ENCODE data around the gene STRN.
"Not testable (repeated sequence)": the region's sequence is repeated elsewhere in the genome, so short reads cannot be mapped to it uniquely, and the experiment has no call there.

STRN gene

DNA sequence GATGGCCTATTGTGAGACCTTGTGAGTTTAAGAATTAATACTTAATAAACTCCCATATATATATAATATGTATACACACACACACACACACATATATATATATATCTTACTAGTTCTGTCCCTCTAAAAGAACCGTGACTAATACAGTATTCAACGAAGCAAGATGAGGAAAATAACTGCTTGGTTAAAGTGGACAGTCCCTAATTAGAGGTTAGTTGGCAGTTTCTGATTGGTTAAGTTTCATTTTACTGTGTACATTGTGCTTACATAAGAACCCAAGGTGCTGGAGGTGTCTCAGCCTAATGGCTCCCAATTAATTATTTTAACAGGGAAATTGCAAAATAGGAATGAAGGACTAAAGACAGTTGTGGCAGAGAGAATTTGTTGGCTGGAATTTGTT lies 132.1 kb downstream of the STRN start:
- no peak for DNase-seq

DNA sequence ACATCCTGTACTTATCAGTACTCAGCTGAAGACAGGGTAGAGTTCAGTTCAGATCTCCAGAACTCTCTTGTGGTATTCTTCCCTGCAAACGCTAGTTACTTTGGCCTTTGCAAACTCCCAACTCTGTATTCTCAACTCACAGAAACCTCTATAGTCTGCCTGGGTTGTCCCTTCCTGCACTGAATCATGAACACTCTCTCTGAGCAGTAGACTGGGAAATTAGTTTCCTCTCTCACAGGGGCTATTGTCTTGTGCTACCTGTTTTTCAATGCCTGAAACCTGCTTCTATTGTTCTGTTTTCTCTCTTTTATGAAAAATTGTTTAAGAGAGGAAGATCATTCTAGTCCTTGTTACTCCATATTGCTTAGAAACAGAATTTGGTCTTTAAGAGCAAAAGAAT lies 135.2 kb downstream of the STRN start:
- DNase-seq, result no peak

- DNase-seq, result not testable (repeated sequence)
These were observed 141.7 kb downstream of the STRN start for GRCh38 chr2:36824683-36825082.

GRCh38 chr2:36824273-36824672 lies 142.1 kb downstream of the STRN start:
- no peak for DNase-seq

DNA sequence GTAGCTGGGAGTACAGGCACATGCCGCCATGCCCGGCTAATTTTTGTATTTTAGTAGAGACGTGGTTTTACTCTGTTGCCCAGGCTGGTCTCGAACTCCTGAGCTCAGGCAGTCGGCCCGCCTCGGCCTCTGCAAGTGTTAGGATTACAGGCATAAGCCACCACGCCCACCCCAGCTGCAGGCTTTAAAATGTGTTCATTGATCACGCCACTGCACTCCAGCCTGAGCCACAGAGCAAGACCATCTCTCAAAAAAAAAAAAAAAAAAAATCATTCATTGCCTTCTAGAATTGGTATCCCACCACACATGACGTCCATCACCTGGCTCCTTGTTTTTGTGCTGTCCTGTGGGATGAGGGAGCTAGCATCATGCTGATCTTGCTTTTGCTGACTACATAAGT lies 142.5 kb downstream of the STRN start:
- DNase-seq, result no peak

DNA sequence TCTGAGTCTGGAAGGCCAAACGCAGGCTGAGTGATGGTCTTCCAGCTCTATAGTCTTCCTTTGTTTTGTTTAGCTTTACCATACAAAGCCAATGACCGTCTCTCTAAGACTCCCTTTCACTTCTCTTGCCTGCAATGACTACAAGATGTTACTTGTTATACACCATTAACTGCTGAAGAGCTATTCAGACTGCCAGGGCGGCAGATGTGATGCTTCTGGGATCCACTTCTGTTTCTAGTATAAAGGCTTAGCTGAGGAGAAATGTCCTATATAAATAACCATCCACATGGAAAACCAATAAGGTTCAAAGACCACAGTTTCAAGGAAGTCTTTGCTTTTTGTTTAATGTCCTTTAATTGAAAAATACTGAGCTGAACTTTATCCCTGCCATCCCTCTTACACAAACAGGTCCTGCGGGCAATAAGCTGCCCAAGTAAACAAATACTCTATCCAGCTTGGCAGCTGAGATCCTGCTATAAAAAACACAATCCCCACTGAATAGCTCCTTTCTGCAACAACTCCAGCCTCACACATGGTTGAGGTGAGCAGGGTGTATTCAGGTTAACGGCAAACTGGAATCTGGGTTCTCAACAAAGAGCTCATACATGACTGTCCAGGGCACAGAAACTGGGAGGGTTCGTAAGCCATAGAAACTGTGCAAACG lies 145.3 kb downstream of the STRN start:
- no peak for DNase-seq

DNA sequence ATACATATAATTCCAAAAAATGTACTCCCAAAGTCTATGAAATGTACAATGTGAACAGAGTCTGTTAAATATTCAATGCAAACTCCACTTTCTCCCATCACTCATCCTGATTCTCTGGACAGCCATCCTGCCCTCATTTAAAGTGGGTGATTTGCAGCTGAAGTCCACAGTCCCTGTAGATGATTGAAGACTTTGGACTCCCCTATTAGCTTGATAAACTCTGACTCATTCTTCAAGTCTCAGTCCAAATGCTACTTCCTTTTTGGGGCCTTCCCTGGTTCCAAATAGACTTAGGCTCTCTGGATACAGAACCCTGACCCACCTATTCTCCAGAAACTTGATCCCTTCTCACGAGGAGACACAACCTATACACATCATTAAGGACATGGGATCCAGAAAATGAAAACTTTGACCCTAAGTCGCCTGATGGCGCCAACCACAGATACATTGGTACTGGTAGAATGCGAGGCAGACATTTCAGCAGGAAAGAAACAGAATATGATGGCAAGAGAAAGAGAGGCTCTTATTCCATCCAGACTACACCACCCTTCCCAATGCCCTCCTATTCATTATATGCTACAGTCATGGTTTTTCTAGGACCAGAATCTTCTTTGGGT lies 147.1 kb downstream of the STRN start:
- no peak for DNase-seq

- no peak for DNase-seq
These were observed 147.8 kb downstream of the STRN start for GRCh38 chr2:36818542-36818941.

DNA sequence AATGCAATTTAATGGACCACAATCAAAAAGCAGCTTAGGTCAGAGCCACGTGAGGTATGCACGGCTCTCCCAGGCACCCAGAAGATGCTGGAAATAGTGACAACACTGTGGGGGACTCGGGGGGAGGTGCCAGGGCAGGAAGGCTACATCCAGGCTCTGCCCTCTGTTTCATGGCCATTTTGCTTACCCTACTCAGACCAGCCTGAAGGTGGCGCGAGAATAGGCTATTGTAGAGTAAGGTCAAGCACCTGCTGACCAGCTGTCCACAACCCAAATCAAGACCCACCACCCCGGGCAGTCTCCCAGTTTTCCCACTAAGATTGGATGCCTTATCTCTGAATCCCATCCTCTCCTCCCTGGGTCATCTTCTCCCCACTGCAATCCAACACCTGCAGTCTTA lies 154.1 kb downstream of the STRN start:
- no peak for DNase-seq

GRCh38 chr2:36811071-36811470 lies 155.3 kb downstream of the STRN start:
- no peak for DNase-seq

GRCh38 chr2:36809069-36809445 lies 157.3 kb downstream of the STRN start:
- no peak for DNase-seq

- DNase-seq, result no peak
These were observed 157.8 kb downstream of the STRN start for GRCh38 chr2:36808386-36809068.

DNA sequence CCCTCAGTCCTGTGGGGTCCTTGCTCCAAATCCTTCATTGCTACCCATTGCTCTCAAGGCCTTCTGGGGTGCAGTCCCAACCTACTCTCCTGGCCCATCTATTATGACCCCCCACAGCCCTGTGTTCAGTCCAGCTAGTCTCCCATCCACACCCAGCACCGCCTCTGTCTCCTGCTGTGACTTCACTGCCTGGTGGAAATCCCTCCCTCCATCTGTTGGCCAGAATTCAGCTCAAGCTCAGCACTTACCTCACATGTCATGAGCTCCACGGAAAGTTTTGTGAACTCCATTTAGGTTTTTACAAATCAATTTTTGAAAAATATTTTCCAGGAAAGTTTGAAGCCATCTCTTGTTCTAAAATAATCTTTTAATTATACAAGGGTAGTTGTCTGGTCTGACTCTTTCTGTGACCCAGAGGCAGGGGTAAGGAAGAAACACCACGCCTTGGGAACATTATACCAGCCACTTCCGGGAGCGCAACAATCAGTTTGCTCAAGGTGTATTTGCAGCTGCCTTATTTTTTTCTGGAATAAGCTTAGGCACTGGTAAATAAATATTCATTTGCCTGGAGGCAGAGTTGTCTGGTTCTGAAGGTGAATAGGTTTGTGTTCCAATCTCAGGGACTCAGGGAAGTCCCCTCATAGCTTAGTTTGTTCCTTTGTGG lies 159.0 kb downstream of the STRN start:
- DNase-seq, result no peak

DNA sequence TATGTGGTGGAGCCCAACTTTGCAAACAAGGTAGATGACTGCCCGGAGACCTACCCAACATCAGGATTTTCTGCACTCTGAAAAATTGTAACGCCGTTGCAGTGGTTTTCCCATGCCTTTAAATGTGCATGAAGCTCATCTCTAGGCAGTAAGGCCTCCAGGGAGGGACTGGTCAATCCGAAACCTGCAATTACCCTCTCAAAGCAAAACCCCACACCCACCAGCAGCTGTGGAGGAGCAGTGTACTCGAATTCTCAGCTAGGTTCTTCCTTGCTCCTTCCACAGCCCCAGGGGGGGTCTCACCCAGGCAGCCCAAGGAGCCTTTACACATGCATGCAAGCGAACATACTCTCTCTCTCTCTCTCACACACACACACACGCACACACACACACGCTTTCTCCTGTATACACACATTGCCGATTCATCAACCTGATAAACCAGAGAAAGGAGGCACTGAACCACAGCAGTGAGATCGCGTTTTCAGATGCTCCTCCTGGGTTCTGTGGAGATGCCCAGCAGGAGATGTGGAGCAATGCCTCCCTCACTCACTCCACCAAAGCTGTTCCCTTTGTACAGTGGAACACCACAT lies 160.6 kb downstream of the STRN start:
- DNase-seq, result no peak

DNA sequence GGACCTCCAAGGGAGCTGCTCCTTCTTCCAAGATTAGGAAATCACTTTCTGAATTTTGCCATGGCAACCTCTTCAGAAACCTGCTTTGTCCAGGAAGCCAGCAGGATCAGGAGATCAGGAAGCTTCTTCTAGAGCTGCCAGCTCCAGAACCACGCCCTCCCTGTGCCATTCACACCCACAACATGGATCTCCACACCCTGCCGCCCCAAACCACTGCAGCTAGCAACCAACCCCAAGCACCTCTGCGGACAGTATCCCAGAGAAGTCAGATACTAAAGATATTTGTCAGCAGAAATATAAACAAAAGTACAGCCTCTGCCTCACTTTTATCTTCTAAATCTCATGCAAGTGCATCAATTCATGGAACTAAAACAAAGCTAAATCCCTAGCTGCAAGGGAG lies 163.4 kb downstream of the STRN start:
- no peak for DNase-seq

- DNase-seq, result no peak
These were observed 165.2 kb downstream of the STRN start for GRCh38 chr2:36801088-36801487.

- DNase-seq, result no peak
These were observed 166.0 kb downstream of the STRN start for GRCh38 chr2:36800381-36800780.

- DNase-seq, result no peak
These were observed 167.6 kb downstream of the STRN start for GRCh38 chr2:36798724-36799123.

DNA sequence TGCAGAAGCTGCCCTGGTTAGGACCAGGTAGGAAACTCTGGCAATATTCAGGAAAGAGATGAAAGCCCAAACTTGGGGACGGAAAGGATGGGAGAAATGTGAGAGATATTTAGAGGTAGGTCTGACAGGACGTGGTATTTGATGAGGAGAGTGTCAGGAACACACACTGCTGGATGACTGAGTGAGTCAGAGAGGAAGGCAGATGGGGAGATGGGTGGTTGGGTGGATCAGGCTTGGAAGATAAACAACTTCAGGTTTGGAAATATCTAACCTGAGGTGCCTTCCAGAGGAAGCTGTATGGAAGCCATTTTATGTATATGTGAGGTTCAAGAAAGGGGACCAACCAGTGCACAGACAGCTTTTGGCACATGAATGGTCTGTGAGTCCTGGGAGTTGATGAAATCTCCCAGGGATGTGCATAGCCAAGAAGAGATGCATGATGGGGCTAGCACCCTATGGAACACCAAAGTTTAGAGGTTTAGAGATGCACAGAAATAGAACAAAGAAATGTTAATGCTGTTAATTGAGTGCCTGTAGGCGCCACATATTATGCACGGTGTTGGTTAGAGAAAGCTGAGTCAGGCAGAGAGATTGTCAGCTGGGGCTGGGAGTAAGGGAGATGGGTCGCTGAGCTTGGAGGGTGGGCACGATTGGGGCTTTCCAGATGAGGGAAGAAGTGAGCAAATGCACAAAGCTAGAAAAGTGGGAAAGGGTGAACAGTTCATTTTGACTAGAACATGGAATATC lies 168.8 kb downstream of the STRN start:
- no peak for DNase-seq

Measured in central memory CD4-positive, alpha-beta T cell (primary cell).